WTC11 (cell line): ENCODE data around the gene ATOX1. TPM values are rescaled to one million over a fixed set of nuclear protein-coding genes. Genes with fewer than 3 reads are reported as not detected.

Source experiments
- ATAC-seq: fragments of 200-7000 bp; cut with Tn5 transposase; 2 replicates; pipeline ENCODE4 v1.10.0; 2021; ENCODE audit warnings: mild to moderate bottlenecking, moderate library complexity
- CTCF ChIA-PET: fragments of 300-600 bp; sonication (Branson Sonifier 250); formaldehyde crosslinking; loops from one replicate; lab custom pipeline; 2021; ENCODE audit warnings: antibody characterized with exemption; lab: Charles Lee
- POLR2A ChIA-PET: fragments of 350-600 bp; sonication (Branson Sonifier 250); formaldehyde crosslinking; loops from one replicate; lab custom pipeline; 2021; ENCODE audit warnings: antibody characterized with exemption; lab: Charles Lee
- DNase-seq: peaks from one replicate; pipeline ENCODE4 v3.0.0; 2021; ENCODE audit warnings: low spot score
- H3K27ac Mint-ChIP-seq: 2 replicates; pipeline ENCODE4 v1.8.0; 2021; ENCODE audit warnings: mixed read lengths
- H3K27me3 Mint-ChIP-seq: 2 replicates; pipeline ENCODE4 v1.8.0; 2021; ENCODE audit warnings: low read depth, mild to moderate bottlenecking, moderate library complexity, mixed read lengths
- H3K36me3 Mint-ChIP-seq: 2 replicates; pipeline ENCODE4 v1.8.0; 2021; ENCODE audit warnings: mixed read lengths
- H3K4me1 Mint-ChIP-seq: 2 replicates; pipeline ENCODE4 v1.8.0; 2022; ENCODE audit warnings: mixed read lengths
- H3K4me3 Mint-ChIP-seq: 2 replicates; pipeline ENCODE4 v1.8.0; 2021; ENCODE audit warnings: mild to moderate bottlenecking, moderate library complexity, mixed read lengths
- H3K9me3 Mint-ChIP-seq: 2 replicates; pipeline ENCODE4 v1.8.0; 2021; ENCODE audit warnings: mixed read lengths
- AFF4 ChIP-seq: sonication (generic); formaldehyde crosslinking; IDR thresholded peaks from 2 replicates; pipeline ENCODE4 v1.8.1; 2023; ENCODE audit warnings: mild to moderate bottlenecking, missing genetic modification reagents, borderline replicate concordance
- CDX4 ChIP-seq: fragments of 250-450 bp; sonication (Bioruptor Pico); IDR thresholded peaks from 2 replicates; pipeline ENCODE4 v1.9.0; 2021; ENCODE audit warnings: moderate library complexity, mild to moderate bottlenecking, inconsistent platforms, borderline replicate concordance
- CREB1 ChIP-seq: sonication (generic); formaldehyde crosslinking; IDR thresholded peaks from 2 replicates; pipeline ENCODE4 v1.8.0; 2023; ENCODE audit warnings: mild to moderate bottlenecking, missing genetic modification reagents
- CTCF ChIP-seq: fragments of 200-600 bp; IDR thresholded peaks from 2 replicates; pipeline ENCODE4 v1.8.0; 2022; ENCODE audit warnings: antibody characterized with exemption
- GRHL2 ChIP-seq: fragments of 250-450 bp; sonication (Bioruptor Pico); IDR thresholded peaks from 2 replicates; pipeline ENCODE4 v1.8.0; 2022; ENCODE audit warnings: mild to moderate bottlenecking, moderate library complexity; ENCODE audit not compliant: insufficient replicate concordance, severe bottlenecking
- MYBL2 ChIP-seq: sonication (generic); formaldehyde crosslinking; IDR thresholded peaks from 2 replicates; pipeline ENCODE4 v1.8.1; 2023; ENCODE audit warnings: mild to moderate bottlenecking, moderate library complexity, missing genetic modification reagents
- ZMAT4 ChIP-seq: fragments of 250-450 bp; sonication (Bioruptor Pico); IDR thresholded peaks from 2 replicates; pipeline ENCODE4 v1.9.0; 2021; ENCODE audit warnings: mild to moderate bottlenecking
- ZNF232 ChIP-seq: sonication (generic); formaldehyde crosslinking; IDR thresholded peaks from 2 replicates; pipeline ENCODE4 v1.8.0; 2022; ENCODE audit warnings: mild to moderate bottlenecking, missing genetic modification reagents
- ZNF512 ChIP-seq: sonication (generic); formaldehyde crosslinking; IDR thresholded peaks from 2 replicates; pipeline ENCODE4 v1.8.1; 2022; ENCODE audit warnings: missing genetic modification reagents, borderline replicate concordance
- total RNA-seq: library from RNA; stranded (reverse); gene quantifications from 3 replicates; pipeline ENCODE4 v1.2.3, GENCODE V29; 2021

ATOX1 gene
- total RNA-seq, 1 experiment from 2014 or later = 76.4 TPM

- peak; percentile 67 for ATAC-seq
- CTCF ChIA-PET = interaction anchor here (0.9 to 8.2 kb wide), 11 partner anchors 12 to 105 kb away, joined by 3 to 167 read pairs (median 8); partner anchors contain the start of gene G3BP1
Measured at GRCh38 chr5:151742870-151743294, 15.5 kb downstream of the ATOX1 start.

More at GRCh38 chr5:151742870-151743294, 15.5 kb downstream of the ATOX1 start:
- no peak overlapping the region; the same call in 1 of the 2 replicates for H3K27ac Mint-ChIP-seq
- H3K36me3 Mint-ChIP-seq = peaks cover 6% of the 10 kb centered on the region
- peaks cover 17% of the 10 kb centered on the region for H3K4me1 Mint-ChIP-seq
- H3K27me3 Mint-ChIP-seq = no peaks in the 10 kb centered on the region
- H3K9me3 Mint-ChIP-seq = no peaks in the 10 kb centered on the region
- POLR2A ChIA-PET = no interaction called here
- peak; percentile 65 for DNase-seq
- H3K4me3 Mint-ChIP-seq = no peak overlapping the region
- TF ChIP-seq ZNF232 (CRISPR knock-in tag) (no peak), CTCF (peak; percentile 48), AFF4 (CRISPR knock-in tag) (no peak), ZMAT4 (CRISPR knock-in tag) (no peak), ZNF512 (CRISPR knock-in tag) (no peak), CREB1 (no peak), CDX4 (CRISPR knock-in tag) (no peak), MYBL2 (CRISPR knock-in tag) (no peak), GRHL2 (no peak)
